ENCODE measurements around the gene ARL14.

The ARL14 gene

DNA sequence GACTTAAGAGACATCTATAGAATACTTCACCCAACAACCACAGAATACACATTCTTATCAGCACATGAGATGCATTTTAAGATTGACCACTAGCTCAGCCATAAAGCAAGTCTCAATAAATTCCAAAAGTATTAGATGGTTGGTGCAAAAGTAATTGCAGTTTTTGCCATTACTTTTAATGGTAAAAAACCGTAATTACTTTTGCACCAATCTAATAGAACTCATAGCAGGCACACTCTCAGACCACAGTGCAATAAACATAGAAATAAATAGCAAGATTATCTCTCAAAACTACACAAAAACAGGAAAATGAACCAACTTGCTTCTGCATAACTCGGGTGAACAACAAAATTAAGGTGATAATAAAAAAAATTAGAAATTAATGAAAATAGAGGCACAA is 45.4 kb downstream of the ARL14 start:
- no peak overlapping the region for H3K27ac ChIP-seq (ENCODE audit: low read length)
- no peak overlapping the region for H2AFZ ChIP-seq (ENCODE audit: low read depth, low read length)
- TF ChIP-seq, protein P1, sequence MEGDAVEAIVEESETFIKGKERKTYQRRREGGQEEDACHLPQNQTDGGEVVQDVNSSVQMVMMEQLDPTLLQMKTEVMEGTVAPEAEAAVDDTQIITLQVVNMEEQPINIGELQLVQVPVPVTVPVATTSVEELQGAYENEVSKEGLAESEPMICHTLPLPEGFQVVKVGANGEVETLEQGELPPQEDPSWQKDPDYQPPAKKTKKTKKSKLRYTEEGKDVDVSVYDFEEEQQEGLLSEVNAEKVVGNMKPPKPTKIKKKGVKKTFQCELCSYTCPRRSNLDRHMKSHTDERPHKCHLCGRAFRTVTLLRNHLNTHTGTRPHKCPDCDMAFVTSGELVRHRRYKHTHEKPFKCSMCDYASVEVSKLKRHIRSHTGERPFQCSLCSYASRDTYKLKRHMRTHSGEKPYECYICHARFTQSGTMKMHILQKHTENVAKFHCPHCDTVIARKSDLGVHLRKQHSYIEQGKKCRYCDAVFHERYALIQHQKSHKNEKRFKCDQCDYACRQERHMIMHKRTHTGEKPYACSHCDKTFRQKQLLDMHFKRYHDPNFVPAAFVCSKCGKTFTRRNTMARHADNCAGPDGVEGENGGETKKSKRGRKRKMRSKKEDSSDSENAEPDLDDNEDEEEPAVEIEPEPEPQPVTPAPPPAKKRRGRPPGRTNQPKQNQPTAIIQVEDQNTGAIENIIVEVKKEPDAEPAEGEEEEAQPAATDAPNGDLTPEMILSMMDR (IDR thresholded peaks at IDR 0.05; ENCODE audit: borderline replicate concordance, extremely low read depth, low read length, poor library complexity, severe bottlenecking): no peak
- H3K36me3 ChIP-seq (ENCODE audit: insufficient read depth, low read length): no peaks in the 10 kb centered on the region
- H3K4me1 ChIP-seq (ENCODE audit: insufficient read depth, low read length): no peaks in the 10 kb centered on the region
- no peak overlapping the region for H3K4me2 ChIP-seq (ENCODE audit: insufficient read depth, low read length)
- H4K20me1 ChIP-seq (ENCODE audit: insufficient read depth, low read length): no peaks in the 10 kb centered on the region
- no peaks in the 10 kb centered on the region for H3K79me2 ChIP-seq (ENCODE audit: insufficient read depth, low read length)
- H3K4me3 ChIP-seq (ENCODE audit: low read depth in 1 of 2, low read length in 2 of 2): no peak overlapping the region
- ATAC-seq (ENCODE audit: insufficient read depth, low read depth) (no peak), DNase-seq (no peak)
- H3K27me3 ChIP-seq (ENCODE audit: insufficient read depth, low read length, poor library complexity): no peaks in the 10 kb centered on the region
- no peaks in the 10 kb centered on the region for H3K9me3 ChIP-seq (ENCODE audit: insufficient read depth, low read length, severe bottlenecking)
- H3K9ac ChIP-seq (ENCODE audit: low read depth, low read length): no peak overlapping the region

DNA sequence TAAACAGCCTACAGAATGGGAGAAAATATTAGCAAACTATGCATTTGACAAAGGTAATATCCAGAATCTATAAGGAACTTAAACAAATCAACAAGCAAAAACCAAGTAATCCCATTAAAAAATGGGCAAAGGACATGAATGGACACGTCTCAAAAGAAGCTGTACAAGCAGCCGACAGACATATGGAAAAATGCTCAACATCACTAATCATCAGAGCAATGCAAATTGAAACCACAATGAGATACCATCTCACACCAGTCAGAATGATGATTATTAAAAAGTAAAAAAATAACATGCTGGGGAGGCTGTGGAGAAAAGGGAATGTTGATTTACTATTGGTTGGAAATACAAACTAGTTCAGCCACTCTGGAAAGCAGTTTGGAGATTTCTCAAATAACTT is 48.4 kb downstream of the ARL14 start:
- DNase-seq: no peak
- Histone ChIP-seq H4K20me1 (ENCODE audit: insufficient read depth, low read length) (no peaks in the 10 kb centered on the region), H2AFZ (ENCODE audit: low read depth, low read length) (no peak overlapping the region), H3K79me2 (ENCODE audit: insufficient read depth, low read length) (no peaks in the 10 kb centered on the region), H3K27ac (ENCODE audit: low read length) (no peak overlapping the region), H3K4me1 (ENCODE audit: insufficient read depth, low read length) (no peaks in the 10 kb centered on the region), H3K27me3 (ENCODE audit: insufficient read depth, low read length, poor library complexity) (no peaks in the 10 kb centered on the region), H3K9ac (ENCODE audit: low read depth, low read length) (no peak overlapping the region), H3K4me3 (ENCODE audit: low read depth in 1 of 2, low read length in 2 of 2) (no peak overlapping the region), H3K36me3 (ENCODE audit: insufficient read depth, low read length) (no peaks in the 10 kb centered on the region), H3K4me2 (ENCODE audit: insufficient read depth, low read length) (no peak overlapping the region), H3K9me3 (ENCODE audit: insufficient read depth, low read length, severe bottlenecking) (no peaks in the 10 kb centered on the region)
- no peak for ATAC-seq (ENCODE audit: insufficient read depth, low read depth)
- TF ChIP-seq EZH2 (IDR thresholded peaks at IDR 0.05; ENCODE audit: borderline replicate concordance, low read depth, low read length, severe bottlenecking): no peak
- TF ChIP-seq, protein P1 (IDR thresholded peaks at IDR 0.05; ENCODE audit: borderline replicate concordance, extremely low read depth, low read length, poor library complexity, severe bottlenecking): no peak
